GM21526 (cell line): ENCODE data around the gene TSC22D2.

Source experiments
- ATAC-seq: cut with Tn5 transposase; IDR thresholded peaks from one replicate; pipeline ENCODE4 v1.9.1; 2021; ENCODE audit warnings: moderate library complexity; ENCODE audit not compliant: unreplicated experiment, low FRiP score

Gene TSC22D2

GRCh38 chr3:150411106-150411460 lies 3.0 kb downstream of the TSC22D2 start:
- no peak for ATAC-seq

GRCh38 chr3:150411546-150411945 lies 3.4 kb downstream of the TSC22D2 start:
- no peak for ATAC-seq

- ATAC-seq = no peak
Measured at GRCh38 chr3:150411976-150412375, 3.9 kb downstream of the TSC22D2 start.

- no peak for ATAC-seq
Measured at GRCh38 chr3:150412561-150413231, 4.6 kb downstream of the TSC22D2 start.

- ATAC-seq = no peak
Measured at GRCh38 chr3:150414258-150414657, 6.2 kb downstream of the TSC22D2 start.

GRCh38 chr3:150414959-150415358 lies 6.9 kb downstream of the TSC22D2 start:
- no peak for ATAC-seq

GRCh38 chr3:150419076-150419868 lies 11.2 kb downstream of the TSC22D2 start:
- ATAC-seq = no peak

- ATAC-seq = no peak
Measured at GRCh38 chr3:150419959-150420358, 11.9 kb downstream of the TSC22D2 start.

- ATAC-seq = no peak
Measured at GRCh38 chr3:150421256-150421655, 13.2 kb downstream of the TSC22D2 start.

- no peak for ATAC-seq
Measured at GRCh38 chr3:150421799-150422548, 13.9 kb downstream of the TSC22D2 start.

GRCh38 chr3:150422907-150423306 lies 14.8 kb downstream of the TSC22D2 start:
- no peak for ATAC-seq

GRCh38 chr3:150423761-150424160 lies 15.7 kb downstream of the TSC22D2 start:
- no peak for ATAC-seq

GRCh38 chr3:150426292-150426691 lies 18.2 kb downstream of the TSC22D2 start:
- no peak for ATAC-seq

GRCh38 chr3:150428562-150428961 lies 20.5 kb downstream of the TSC22D2 start:
- no peak for ATAC-seq

GRCh38 chr3:150429767-150430671 lies 21.9 kb downstream of the TSC22D2 start:
- no peak for ATAC-seq

GRCh38 chr3:150433347-150433746 lies 25.2 kb downstream of the TSC22D2 start:
- no peak for ATAC-seq

GRCh38 chr3:150434234-150434633 lies 26.1 kb downstream of the TSC22D2 start:
- ATAC-seq = no peak

GRCh38 chr3:150436161-150436560 lies 28.1 kb downstream of the TSC22D2 start:
- ATAC-seq = no peak

- no peak for ATAC-seq
Measured at GRCh38 chr3:150439657-150440056, 31.6 kb downstream of the TSC22D2 start.

- ATAC-seq = no peak
Measured at GRCh38 chr3:150443331-150443741, 35.2 kb downstream of the TSC22D2 start.
